Measurements from ENCODE around the gene JCAD.

JCAD gene

DNA sequence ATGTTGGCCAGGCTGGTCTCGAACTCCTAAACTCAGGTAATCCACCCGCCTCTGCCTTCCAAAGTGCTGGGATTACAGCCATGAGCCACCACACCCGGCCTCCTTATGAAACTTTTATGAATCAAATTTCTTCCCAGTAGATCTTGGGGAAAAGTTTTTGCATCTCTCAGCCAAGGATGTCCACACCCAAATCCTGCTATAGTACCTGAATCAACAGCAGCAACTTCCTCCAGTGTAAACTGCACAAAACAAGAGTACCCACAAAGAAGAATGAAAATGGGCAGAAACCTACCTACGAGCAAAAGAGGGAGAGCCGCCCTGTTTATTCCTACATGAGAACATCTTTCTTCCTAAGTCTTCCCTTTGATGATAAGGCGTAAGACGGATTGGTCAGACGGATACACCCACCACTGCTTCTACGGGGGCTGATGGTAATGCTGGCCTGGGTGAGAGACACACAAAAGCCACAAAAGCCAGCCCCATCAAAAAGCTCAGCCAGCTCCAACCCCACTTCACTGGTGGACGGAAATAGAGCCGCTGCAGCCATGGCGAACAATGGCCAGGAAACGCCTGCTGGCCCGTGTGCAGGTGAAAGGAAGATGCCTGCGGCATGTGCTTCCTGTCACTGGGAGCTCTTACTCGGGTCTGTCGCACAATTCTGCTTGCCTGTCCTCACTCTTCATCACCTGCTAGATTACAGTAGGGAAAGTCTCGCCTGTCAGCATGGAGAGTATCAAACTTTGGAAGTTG is 10.4 kb downstream of the JCAD start:
- no peak for DNase-seq (ENCODE audit: insufficient read length, low spot score)
- no peak for FAIRE-seq

DNA sequence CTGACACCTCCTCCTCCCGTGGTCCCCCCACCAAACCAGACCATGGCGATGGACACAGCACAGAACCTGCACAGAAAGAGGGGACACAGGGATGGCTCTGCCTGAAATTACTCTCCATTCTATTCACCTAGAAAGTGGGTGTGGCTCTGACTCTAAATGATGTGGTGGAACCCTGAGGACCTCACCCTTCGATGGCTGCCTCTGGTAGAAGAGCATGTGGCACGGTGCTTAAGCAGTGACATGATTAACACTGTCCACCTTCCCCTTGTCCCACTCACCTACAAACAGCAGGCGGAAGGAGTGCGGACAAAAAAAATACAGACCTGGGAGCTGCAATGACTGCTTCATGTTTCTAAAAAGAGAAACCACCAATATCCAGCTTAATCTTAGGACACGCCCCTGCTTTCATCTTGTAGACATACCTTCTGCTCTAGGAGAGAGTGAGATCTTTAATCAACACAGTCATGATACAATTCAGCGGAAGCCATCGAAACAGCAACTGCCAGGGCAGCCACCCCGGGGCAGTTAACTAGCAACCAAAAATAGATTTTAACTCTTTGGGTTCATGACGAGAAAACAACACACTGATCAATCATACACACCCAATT is 11.4 kb downstream of the JCAD start:
- FAIRE-seq, result peak; percentile 46
- DNase-seq (ENCODE audit: insufficient read length, low spot score), result no peak

DNA sequence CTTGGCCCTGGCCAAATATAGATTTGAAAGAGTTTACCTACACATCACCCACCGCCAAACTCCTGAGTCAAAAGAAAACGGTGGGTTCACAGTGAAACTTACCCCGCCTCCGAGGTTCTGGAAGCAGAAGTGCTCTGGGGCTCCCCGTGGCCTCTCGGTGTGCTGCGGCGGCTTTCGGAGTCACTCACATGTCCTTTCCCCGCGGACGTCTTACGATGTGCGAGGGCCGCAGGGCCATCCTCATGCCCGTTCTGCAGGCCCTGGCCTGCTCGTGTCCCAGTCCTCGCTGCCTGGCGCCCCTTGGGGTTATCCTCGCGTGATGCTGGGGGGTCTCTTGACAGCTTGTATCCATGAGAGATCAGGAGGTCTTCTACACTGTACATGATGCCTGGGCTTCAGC is 12.0 kb downstream of the JCAD start:
- FAIRE-seq (no peak), DNase-seq (ENCODE audit: insufficient read length, low spot score) (no peak)

DNA sequence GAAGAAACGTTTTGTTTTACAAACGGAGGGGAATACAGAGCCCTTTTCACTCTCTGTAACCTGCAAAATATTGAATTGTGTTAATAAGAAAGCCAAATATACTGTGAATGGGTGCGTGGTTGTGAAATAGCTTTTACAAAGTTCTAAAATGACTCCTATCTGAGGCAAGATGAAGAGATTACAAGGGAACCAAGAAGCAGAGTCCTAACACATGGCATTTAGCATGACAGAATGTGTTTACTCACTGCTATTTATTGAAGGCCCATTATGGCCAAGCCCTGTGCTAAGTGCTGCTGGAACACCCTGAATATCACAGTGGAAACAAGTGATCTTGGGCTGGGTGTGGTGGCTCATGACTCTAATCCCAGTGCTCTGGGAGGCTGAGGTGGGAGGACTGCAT is 12.9 kb downstream of the JCAD start:
- FAIRE-seq (no peak), DNase-seq (ENCODE audit: insufficient read length, low spot score) (no peak)

DNA sequence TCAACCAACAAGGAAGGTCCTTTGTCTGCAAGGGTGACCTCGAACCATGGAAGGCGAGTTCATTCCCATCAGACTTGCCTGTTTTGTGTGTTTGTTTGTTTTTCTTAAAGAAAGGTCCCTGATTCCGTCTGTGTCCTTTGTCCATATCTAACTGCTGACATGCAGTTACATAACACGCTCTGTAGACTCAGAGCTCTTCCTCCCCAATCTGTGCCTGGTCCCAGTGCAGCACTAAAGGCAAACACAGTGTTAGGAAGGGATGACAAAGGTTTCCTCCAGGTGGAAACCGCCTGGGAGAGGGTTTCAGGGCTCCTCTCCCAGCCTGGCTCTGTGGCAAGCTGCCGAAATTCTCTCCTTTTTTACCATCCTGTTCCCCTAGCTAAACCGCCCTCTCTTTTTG is 13.4 kb downstream of the JCAD start:
- FAIRE-seq (no peak), DNase-seq (ENCODE audit: insufficient read length, low spot score) (no peak)

DNA sequence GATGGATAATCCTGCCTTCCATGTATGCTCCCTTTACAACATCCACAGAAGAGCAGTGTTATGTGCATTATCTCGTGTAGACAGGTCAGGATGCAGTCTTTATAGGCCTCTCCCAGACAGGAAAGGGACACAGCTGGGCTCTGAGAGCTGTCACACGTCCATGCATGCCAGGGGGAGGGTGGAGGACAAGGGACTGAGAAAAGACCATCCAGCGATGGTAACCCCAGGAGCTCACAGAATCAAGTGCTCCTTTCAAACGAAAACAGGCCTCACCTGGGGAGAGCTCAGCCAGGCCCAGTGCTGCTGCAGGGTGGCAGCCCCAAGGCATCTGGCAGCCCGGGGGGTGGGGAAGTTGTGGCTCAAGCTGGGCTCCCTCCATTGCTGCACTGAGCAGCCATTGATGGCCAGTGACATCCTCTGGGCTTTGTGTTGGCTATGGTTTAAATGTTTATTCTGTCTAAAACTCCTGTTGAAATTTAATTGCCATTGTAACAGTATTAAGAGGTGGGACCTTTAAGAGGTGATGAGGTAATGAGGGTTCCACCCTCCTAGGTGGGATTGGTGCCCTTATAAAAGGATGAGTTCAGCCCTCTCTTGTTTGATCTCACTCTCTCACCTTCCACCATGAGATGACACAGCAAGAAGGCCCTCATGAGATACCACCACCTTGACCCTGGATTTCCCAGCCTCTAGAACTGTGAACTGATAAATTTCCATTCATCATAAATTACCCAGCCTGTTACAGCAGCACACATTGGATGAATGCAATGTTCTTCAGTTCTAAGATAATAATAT is 15.7 kb downstream of the JCAD start:
- DNase-seq (ENCODE audit: insufficient read length, low spot score) (no peak), FAIRE-seq (no peak)

DNA sequence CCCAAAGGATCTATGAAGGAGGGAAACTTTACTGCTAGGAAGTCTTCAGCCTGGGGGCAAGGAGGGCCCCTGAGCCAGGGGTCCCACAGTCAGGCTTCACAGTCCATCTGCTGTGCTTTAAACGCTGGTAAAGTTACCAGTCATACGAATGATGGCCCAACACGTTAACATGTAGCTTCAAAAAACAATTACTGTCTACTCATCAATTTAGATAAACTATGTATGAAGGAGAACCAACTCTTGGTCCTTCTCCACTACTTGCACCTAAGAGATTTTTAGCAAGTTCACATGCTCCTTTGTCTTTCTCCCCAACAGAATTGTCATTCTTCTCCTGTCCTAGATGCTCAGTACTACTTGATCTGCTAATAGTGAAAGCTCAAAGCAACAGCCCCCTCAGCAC is 16.6 kb downstream of the JCAD start:
- DNase-seq (ENCODE audit: insufficient read length, low spot score) (no peak), FAIRE-seq (no peak)

DNA sequence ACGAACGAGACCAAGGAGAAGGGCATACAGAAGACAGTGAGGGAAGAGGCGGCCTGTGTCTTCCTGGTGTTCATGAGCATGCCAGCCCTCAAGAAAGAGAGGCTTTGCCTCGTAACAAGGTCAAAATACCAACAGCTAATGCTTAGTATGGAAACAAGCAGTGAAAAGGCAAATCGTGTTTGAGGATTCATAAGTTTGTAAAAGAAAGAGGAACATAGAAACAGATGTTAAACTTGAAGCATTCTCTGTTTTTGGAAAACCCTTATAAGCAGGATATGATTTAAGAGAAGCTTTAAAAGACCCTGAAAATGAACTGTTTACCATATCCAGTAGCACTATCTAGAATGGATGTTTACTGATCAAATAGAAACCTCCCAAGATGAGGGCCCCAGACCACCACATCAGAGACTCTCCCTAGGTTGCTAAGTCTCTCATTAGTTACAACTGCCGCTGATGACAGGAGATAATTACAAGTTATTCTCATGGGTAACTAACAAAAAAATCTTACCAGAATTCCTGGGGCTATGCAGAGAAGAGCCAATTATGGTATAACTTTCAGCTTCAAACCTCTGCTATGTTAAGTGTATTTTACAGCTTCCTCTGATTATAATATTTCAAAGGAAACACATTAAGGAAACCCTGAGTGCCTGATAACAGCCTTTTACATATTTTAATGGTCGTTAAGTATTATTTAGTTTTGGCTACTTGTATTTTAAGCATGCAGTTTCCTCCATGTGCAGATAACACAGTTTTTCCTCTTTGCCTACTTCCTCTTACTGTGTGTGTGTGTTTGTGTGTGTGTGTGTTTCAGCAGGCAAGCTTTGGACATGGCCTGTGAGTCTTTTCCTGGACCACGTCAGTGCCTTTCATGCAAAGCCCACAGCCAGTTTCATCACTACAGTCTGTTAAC is 17.9 kb downstream of the JCAD start:
- DNase-seq (ENCODE audit: insufficient read length, low spot score) (no peak), FAIRE-seq (no peak)

DNA sequence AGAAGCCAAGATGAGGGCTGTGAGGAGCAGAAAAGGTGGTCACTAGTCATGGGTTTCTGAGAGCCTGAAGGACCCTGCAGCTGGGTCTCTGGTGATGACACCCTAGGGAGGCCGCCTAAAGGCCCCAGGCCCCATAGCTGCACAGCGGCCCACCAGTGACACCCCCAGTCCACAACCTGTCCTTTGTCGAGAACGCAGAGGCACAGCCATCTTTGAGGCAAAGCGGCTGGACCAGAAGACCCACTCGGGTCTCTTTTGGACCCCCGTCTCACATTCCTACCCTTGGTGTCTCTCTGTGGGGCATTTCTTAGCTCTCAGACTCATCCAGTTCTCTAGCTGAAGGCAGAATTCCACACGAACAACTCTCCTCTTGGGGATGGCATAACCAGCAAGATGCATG is 18.8 kb downstream of the JCAD start:
- no peak for DNase-seq (ENCODE audit: insufficient read length, low spot score)
- FAIRE-seq, result no peak

DNA sequence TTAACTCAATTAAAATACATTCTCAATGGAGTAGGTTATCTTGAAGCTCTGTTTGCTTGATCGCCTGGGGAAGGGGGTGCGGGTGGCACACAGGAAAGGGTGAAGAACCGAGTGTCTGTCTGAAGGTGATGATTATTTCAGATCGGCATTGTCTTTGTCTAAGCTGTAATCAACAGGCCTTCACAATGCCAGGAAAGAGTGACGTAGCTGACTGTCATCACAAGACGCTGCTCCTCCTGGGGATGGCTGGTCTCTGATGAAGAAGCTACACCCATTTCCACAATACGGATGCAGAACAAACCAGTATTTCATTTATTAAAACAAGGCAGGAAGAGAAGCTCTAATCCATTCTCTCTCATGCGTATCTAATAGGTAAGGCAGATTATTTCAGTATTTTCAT is 19.4 kb downstream of the JCAD start:
- no peak for FAIRE-seq
- DNase-seq (ENCODE audit: insufficient read length, low spot score), result no peak

DNA sequence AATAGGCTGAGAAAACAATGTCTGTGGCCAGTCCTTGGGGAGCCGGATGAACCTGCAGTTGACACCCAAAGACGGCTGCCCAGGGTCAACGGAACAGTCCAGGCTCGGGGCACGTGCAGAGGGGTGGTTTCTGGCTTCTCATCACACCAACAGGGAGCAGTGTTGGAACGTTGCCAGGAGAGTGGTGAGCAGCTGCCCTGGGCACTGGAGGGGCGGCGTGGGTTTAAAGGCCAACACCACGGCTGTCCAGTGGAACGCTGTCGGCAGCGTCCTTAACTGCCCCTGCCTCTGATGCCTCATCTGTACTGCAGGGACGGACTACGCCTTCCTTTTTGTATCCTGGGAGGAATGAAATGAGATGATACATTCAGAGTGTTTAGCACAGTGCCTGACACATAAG is 19.8 kb downstream of the JCAD start:
- FAIRE-seq (no peak), DNase-seq (ENCODE audit: insufficient read length, low spot score) (no peak)

DNA sequence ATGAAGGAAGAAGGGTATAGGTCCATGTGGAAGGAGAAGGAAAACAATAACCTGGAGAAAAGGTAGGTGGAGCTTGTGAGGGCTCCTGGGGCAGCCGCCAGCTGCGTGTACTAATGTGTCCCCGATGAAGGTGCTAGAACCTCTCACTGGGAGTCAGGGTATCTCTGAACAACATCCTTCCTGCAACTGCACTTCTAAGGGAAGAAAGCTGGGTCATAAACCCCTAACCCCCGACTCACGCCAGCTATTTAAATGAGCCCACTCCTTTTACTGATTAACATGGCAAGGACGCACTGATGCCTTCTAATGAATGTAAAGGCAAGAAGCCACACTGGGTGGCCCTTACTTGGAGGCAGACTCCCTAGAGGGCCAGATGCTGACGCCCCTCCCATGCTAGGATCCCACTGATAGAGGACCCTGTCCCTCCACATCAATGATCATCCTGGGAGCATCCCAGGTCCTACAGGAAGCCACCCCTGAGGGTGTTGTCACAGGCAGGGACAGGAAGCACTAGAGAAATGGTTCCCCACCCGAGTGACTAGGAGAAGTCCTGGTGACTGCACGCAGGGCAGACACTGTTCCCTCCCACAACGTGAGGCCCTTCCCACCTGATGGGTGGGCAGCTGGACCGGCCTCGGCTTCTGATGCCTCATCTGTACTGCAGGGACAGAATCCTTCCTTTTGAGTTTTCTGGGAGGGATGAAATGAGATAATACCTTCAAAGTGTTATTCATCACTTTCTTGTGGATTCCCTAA is 20.4 kb downstream of the JCAD start:
- DNase-seq (ENCODE audit: insufficient read length, low spot score), result no peak
- no peak for FAIRE-seq

DNA sequence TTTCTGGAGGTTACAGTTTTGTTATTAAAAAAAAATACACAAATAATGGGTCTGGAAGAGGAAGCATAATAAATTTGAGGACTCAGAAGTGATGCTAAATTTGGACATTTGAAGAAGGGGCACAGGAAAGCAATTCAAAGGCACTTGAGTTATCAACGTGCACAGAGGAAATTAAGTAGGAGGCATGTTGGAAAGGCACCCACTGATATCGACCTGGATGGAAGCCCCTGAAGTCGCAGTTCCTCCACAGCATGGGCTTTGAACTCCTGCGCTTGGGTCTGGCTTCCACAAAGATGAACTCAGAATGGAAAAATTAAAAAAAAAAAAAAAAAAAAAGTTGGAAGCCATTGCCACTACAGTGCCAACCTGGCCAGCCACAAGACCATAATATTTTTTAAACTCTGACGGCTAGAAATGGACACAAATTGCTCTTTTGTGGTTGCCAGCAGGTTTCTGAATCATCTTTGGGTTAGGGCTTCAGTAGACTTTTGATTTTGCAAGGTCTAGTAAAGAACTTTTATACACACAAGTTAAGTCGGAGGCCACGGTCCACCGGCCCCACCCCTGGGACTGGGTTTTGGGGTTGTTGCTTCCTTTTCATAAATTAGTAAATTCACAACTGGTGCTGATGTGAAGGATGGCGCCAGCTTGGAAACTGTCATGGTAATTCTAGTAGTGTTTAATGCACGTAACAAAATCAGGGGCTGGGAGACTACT is 21.6 kb downstream of the JCAD start:
- DNase-seq (ENCODE audit: insufficient read length, low spot score) (no peak), FAIRE-seq (no peak)

DNA sequence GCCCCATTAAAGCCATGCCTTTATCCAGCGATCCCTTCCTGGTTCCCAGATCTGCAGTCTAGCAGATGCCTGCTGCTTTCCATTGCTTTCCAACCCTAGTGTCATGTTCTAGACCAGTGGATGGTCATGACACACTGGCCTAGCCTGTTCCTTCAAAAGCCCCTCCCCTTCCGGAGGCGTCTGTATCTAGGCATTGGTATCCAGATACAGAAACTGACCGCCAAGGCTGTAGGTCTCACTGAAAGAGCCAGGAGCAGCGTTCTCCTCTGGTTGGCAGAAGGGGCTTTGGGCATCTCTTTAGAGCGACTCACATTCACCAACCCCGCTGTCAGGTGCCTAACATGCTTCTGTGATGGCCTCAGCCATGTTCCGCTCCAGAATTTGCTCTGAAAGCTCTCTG is 22.6 kb downstream of the JCAD start:
- no peak for FAIRE-seq
- no peak for DNase-seq (ENCODE audit: insufficient read length, low spot score)

DNA sequence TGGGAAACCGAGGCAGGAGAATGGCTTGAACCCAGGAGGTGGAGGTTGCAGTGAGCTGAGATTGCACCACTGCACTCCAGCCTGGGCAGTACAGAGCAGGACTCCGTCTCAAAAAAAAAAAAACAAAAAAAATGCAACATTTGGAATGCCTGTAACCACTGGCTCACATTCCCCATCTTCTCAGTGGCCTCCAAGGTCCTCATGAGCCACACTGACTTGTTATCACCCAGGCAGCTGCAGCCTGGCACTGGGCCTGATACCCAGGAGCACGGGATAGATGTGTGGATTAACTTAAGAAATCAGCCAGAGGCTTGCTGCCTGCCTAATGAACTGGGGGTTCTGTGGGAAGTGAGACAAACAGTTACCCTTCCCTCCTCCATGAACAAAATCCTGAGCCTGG is 23.0 kb downstream of the JCAD start:
- FAIRE-seq (no peak), DNase-seq (ENCODE audit: insufficient read length, low spot score) (no peak)

DNA sequence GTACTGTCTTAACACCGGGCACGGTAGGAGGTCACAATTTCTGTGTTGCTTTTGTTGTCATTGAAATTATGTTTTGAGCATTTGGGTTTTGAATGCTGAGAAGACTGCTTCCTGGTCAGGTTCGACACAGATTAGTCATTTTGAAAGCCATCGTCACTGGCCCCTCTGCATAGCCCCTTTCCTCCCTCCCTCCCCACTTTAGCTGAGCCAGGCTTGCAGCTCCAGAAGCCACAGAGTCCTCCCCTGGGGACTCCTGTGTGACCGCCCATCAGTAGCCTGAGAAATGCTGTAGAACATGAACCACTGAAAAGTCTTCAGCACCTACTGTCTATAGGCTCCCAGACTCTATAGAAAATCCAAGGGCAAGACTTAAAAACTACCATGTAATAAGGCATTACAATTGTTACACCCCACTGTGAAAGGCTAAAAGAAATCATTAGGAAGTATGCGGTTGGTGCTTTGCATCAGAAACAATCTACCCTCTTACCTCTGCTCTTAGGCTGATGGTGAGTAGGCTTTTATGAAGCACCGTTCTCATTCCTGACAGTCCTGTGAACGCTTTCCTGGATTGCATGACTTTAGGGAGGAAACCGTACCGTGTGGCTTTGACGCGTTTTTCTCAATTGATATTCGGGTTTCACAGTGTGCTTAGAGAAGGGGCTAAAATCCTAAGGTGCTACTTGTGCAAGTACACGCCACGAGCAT is 24.8 kb downstream of the JCAD start:
- no peak for DNase-seq (ENCODE audit: insufficient read length, low spot score)
- FAIRE-seq, result no peak

DNA sequence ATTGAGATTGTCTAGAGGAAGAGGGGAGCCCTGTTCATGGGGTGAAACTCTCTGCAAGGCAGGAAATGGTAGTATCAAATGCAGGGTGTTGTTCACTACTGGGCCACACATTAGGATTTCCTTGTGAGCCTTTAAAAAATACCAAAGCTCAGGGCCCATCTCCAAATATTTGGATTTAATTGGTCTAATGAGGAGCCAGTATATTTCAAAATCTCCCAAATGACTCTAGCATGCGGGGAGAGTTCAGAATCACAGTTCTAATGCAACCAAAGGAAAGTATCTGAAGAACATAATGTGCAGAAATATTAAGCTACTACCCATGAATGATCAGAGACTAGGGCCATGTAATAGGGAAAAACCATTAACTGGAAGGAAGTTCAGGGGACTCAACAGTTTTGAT is 27.3 kb downstream of the JCAD start:
- FAIRE-seq (no peak), DNase-seq (ENCODE audit: insufficient read length, low spot score) (no peak)

DNA sequence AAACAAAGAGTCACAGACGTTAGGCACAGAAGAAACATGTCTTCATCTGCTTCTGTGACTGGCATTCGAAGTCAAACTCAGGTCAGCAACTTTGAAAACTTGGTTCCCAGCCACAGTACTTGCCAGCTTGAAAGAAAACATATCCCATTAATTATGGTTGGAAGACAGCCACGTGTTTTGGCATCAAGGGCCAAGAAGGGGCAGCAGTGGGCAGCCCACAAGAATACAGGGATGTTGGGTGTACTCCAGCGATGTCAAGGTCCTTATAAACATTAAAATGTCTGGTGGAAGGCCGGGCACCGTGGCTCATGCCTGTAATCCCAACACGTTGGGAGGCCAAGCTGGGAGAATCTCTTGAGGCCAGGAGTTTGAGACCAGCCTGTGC is 29.5 kb downstream of the JCAD start:
- FAIRE-seq (no peak), DNase-seq (ENCODE audit: insufficient read length, low spot score) (no peak)

Measured in HTR-8/SVneo (cell line).